ENCODE results near the gene SP9.
"Not testable (repeated sequence)": the region's sequence is repeated elsewhere in the genome, so short reads cannot be mapped to it uniquely, and the experiment has no call there.

Gene SP9

DNA sequence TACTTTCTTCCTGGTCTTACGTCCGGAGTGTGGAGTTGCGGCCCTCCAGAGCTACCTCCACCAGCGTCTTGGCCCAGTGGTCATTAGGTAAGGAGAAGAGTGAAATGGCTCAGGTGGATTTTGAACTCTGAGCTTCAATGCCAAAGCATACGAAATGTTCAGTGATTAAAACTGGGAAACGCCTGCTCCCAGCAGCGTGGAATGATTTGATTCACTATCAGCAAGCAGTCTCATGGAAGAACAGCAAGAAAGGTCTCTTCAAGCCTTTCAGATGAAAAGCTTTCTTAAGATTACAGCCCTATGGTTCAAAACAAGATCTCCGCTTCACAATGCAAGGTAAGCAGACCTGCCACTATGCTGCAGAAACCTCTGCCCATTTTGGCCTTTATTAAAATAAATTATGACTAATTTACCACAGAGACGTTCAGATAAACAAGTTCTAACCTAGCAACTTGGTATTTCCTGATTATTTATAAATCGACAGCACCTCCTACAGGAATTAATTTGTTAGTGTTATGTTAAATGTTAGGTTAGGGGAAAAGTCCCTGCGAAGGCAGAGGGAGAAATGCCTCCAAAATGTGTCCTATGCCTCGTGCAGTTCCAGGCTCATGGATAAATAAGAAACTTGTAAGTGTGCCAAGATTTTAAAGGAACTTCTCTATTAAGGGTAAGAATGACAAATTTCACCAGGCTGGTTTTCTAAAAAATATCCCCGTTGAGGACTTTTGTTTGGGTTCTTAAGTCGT is 10.1 kb downstream of the SP9 start:
- no peak for DNase-seq (ENCODE audit: low spot score)

DNA sequence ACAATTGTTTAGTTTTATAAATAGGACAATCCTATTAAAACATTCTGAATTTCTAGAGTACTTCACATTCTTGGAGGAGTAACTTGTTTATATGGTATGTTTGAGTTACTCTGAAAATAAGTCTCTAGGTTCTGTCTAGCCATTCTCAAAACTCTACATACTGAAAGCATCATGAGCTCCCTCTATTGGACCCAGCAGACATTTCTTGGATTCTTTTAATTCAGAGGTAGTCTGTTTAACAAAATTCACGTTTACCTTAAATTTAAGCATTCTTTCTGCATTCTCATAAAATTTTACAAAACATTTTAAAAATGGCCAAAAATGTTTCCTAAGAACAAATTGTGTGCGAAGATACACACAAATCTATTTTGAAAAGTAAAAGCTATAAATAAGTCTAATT is 15.3 kb downstream of the SP9 start:
- DNase-seq (ENCODE audit: low spot score), result peak; percentile 34

- no peak for DNase-seq (ENCODE audit: low spot score)
Observed at GRCh38 chr2:174350593-174351181, 15.9 kb downstream of the SP9 start.

- DNase-seq (ENCODE audit: low spot score), result no peak
Observed at GRCh38 chr2:174353004-174353403, 18.2 kb downstream of the SP9 start.

DNA sequence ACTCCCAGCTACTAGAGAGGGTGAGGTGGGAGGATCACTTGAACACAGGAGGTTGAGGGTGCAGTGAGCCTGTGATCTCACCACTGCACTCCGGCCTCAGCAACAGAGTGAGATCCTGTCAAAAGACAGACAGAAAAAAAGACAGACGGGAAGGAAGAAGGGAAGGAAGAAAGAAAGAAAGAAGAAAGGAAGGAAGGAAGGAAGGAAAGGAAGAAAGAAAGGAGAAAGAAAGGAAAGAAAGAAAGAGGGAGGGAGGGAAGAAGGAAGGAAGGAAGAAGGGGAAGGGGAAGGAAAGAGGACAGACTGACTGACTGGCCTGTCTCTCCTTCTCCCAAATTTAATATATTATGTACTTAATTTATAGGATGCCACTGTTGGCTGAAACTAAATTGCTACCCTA is 21.6 kb downstream of the SP9 start:
- DNase-seq (ENCODE audit: low spot score), result no peak

- not testable (repeated sequence) for DNase-seq (ENCODE audit: low spot score)
Observed at GRCh38 chr2:174359663-174360062, 24.9 kb downstream of the SP9 start.

DNA sequence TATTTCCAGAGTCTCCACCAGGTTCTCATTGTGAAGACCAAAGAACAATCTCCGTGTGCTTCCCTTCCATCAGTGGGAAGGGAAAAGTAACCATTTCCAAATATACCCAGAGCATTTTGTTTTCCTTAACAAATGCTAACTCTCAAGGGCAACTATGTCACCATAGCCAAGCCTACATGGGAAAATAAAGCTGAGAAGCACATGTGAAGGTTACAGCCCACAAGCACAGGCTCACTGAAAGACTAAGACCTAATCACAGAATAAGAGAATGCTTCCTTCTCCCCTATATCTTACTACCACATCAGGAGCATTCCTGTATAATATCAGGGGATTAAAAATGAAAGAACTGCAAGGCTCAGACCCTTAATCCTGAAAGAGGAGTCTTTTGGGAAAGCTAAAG is 28.2 kb downstream of the SP9 start:
- DNase-seq (ENCODE audit: low spot score), result no peak

DNA sequence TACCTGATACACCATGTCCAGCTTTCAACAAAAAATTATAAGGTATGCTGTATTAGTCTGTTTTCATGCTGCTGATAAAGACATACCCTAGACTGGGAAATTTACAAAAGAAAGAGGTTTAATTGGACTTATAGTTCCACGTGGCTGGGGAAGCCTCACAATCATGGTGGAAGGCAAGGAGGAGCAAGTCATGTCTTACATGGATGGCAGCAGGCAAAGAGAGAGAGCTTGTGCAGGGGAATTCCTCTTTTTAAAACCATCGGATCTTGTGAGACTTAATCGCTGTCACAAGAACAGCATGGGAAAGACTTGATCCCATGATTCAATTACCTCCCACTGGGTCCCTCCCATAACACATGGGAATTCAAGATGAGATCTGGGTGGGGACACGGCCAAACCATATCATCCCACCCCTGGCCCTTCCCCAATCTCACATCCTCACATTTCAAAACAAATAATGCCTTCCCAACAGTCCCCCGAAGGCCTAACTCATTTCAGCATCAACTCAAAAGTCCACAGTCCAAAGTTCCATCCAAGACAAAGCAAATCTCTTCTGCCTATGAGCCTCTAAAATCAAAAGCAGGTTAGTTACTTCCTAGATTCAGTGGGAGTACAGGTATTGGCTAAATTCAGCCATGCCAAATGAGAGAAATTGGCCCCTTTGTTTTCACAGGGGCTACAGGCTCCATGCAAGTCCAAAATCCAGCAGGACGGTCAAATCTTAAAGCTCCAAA is 28.9 kb downstream of the SP9 start:
- DNase-seq (ENCODE audit: low spot score), result not testable (repeated sequence)

DNA sequence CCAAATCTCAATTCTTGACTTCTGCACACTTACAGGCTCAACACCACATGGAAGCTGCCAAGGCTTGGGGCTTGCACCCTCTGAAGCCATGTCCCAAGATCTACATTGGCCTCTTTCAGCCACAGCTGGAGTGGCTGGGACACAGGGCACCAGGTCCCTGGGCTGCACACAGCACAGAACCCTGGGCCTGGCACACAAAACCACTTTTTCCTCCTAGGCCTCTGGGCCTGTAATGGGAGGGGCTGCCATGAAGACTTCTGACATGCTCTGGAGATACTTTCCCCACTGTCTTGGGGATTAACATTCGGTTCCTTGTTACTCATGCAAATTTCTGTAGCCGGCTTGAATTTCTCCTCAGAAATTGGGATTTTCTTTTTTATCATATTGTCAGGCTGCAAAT is 29.9 kb downstream of the SP9 start:
- DNase-seq (ENCODE audit: low spot score), result no peak

GRCh38 chr2:174365571-174365970 is 30.8 kb downstream of the SP9 start:
- no peak for DNase-seq (ENCODE audit: low spot score)

DNA sequence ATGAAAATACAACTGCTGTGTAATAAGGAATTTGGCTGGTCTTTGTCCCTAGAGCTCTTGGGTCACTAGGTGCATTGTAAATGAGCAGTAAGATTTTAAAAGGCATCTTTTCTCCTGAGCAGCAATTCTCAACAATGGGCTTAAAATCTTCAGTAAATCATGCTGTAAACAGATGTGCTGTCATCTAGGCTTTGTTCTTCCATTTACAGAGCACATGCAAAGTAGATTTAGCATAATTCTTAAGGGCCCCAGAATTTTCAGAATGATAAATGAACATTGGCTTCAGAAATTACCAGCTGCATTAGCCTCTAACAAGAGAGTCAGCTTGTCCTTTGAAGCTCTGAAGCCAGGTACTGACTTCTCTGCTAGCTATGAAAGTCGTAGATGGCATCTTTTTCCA is 33.9 kb downstream of the SP9 start:
- no peak for DNase-seq (ENCODE audit: low spot score)

DNA sequence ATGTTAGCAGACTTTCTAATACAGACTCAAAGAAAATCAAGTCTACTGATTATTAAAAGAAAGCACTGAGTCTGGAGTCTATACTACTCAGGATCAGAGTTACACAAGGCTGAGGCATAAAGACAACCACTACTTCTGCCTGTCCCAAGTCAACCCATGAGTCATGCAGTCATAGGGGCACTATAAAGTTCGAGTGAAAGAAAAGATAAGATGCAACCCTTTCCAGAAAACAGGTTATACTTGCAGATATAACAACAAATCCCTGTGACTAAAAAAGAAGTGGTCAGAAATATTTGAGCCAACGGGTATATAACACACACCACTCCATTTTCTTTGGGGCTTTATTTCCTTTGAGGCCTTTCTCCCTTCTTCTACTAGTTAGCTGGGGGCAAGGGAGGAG is 42.2 kb downstream of the SP9 start:
- DNase-seq (ENCODE audit: low spot score), result no peak

GRCh38 chr2:174383796-174384195 is 49.0 kb downstream of the SP9 start:
- DNase-seq (ENCODE audit: low spot score), result no peak

- DNase-seq (ENCODE audit: low spot score), result no peak
Observed at GRCh38 chr2:174385201-174385600, 50.4 kb downstream of the SP9 start.

Measured in hepatic stellate cell (primary cell).